Stimulated activated CD8-positive, alpha-beta memory T cell treated with anti-CD3 and anti-CD28 coated beads, Interleukin-12 subunit alpha, Interleukin-12 subunit beta, amount 100 ng/mL, for 1 hour (primary cell): ENCODE results near the gene DFFB.

Experiments
- DNase-seq: peaks from one replicate; pipeline ENCODE4 v3.0.0-alpha.2; 2020; ENCODE audit warnings: low read depth

The DFFB gene

GRCh38 chr1:3926956-3927355 is 69.7 kb downstream of the DFFB start:
- DNase-seq = no peak

GRCh38 chr1:3928586-3928985 is 71.3 kb downstream of the DFFB start:
- no peak for DNase-seq

- no peak for DNase-seq
Measured at GRCh38 chr1:3929126-3929525, 71.8 kb downstream of the DFFB start.

- no peak for DNase-seq
Measured at GRCh38 chr1:3930301-3931006, 73.2 kb downstream of the DFFB start.

GRCh38 chr1:3931007-3931912 is 74.0 kb downstream of the DFFB start:
- DNase-seq = no peak

- no peak for DNase-seq
Measured at GRCh38 chr1:3932156-3932919, 75.1 kb downstream of the DFFB start.
